Fibroblast of mammary gland (primary cell): ENCODE measurements around the gene UGP2.

Experiments
- DNase-seq: peaks from one replicate; pipeline ENCODE4 v3.0.0-alpha.2; 2010; ENCODE audit warnings: low read depth
- H3K4me3 ChIP-seq: 2 replicates; pipeline ENCODE4 v1.5.1; 2011; ENCODE audit warnings: low read depth, mild to moderate bottlenecking, low read length, moderate library complexity; ENCODE audit not compliant: control insufficient read depth
- TF ChIP-seq, protein P1 (sequence below): conservative IDR thresholded peaks from 2 replicates; pipeline ENCODE4 v1.5.1; 2011; ENCODE audit warnings: low read depth, low read length, inconsistent platforms; ENCODE audit not compliant: control insufficient read depth, insufficient read depth

UGP2 gene

DNA sequence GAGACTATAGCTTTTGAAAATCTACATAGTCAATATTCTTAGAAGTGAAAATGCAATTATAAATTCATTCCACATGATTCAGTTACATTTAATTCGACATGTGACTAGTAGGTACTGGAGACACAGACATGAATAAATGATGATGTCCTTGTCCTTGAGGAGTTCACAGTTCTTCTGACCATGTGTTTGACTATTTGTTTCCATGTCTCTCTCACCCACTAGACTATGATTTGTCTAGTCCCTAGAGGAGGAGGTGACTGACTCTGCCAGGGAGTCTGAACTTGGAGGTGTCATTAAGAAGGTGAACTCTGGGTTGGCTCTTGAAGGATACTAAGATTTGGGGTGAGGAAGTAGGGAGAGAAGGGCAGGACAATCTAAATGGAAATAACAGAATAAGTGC is 20.7 kb upstream of the UGP2 start:
- no peak overlapping the region for H3K4me3 ChIP-seq
- TF ChIP-seq, protein P1, sequence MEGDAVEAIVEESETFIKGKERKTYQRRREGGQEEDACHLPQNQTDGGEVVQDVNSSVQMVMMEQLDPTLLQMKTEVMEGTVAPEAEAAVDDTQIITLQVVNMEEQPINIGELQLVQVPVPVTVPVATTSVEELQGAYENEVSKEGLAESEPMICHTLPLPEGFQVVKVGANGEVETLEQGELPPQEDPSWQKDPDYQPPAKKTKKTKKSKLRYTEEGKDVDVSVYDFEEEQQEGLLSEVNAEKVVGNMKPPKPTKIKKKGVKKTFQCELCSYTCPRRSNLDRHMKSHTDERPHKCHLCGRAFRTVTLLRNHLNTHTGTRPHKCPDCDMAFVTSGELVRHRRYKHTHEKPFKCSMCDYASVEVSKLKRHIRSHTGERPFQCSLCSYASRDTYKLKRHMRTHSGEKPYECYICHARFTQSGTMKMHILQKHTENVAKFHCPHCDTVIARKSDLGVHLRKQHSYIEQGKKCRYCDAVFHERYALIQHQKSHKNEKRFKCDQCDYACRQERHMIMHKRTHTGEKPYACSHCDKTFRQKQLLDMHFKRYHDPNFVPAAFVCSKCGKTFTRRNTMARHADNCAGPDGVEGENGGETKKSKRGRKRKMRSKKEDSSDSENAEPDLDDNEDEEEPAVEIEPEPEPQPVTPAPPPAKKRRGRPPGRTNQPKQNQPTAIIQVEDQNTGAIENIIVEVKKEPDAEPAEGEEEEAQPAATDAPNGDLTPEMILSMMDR: no peak
- DNase-seq: no peak

DNA sequence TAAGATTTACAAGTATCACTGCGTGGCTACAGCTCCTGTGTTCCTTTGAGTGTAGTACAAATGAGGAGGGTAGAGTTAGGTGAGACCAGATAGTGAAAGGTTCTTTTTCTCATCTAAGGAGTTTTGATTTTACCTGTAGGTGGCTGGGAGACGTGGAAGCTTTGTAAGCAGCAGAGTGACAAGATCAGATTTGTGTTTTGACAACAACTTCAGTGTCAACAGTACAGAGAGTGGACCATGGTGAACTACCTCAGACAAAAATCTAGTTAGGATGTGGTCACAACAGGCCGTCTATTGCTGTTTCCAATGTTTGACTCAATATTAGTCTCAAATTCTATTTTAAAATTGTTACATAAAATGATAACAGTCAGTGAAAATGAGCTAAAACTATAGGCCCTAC is 20.3 kb upstream of the UGP2 start:
- H3K4me3 ChIP-seq: no peak overlapping the region
- no peak for DNase-seq
- TF ChIP-seq, protein P1: no peak

DNA sequence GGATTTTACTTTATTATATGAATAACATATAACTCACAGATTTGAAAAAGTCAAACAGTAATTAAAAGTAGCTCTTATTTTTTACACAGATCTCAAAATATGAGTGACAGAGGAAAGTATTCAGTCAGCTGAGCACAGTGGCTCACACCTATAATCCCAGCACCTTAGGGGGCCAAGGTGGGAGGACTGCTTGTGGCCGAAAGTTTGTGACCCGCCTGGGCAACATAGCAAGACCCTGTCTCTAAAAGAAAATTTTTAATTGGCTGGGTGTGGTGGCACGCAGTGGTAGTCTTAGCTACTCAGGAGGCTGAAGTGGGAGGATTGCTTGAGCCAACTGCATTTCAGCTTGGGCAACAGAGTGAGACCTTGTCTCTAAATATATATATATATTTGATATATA is 19.2 kb upstream of the UGP2 start:
- no peak for DNase-seq
- TF ChIP-seq, protein P1: no peak
- H3K4me3 ChIP-seq: no peak overlapping the region

DNA sequence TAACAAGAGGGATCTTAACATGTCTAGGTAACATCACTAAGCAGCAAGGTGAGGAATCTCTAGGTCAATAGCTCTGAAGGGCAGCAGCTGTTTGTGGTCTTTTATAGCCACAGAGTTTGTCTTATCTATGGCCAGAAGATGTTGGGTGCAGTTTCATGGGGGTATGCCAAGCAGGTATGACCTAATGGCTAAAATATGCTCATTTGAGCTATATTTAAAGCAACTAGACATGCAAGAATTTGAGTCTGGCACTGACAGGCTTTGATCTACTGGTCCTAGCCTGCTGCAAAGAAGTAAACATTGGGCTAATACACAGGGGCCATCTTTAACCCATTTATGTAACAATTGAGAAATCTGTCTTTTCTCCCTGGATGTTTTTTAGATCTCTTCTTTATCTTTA is 13.9 kb upstream of the UGP2 start:
- H3K4me3 ChIP-seq: no peak overlapping the region
- DNase-seq: peak; percentile 75
- TF ChIP-seq, protein P1: no peak

DNA sequence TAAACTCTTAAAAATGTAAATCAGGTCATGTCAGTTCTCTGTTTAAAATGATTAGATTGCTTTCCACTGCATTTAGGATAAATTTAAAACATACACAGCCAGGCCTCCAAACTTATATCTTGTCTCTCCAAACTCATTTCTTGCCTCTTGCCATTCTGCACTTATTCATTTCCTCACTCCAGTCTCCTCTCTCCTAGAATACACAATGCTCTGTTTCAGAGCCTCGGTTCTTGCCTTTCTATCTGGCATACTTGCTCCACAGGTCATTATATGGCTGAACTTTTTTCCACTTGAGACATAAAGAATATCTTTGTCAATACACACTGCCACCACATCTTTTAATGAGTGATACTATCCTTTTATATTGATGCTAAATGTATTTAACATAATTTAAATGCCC is 10.5 kb upstream of the UGP2 start:
- TF ChIP-seq, protein P1: no peak
- no peak overlapping the region for H3K4me3 ChIP-seq
- no peak for DNase-seq

DNA sequence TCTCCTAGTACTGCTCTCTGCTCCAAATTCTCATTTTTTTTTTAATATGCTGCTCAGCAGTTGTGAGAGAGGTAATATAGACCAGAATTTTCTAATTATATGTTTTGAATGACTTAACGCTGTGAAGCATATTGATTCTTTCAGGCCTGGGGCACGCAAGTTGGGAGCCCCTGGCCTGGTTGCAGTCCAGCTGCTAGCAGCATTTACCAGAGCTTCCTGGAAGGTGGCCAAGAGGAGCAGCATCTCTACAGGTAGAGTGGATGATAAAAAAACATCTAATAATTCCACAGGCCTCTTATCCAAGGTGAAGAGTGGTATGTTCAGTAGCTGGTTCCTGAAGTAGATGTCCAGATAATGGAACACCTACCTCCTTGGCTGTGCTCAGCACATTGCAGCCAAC is 7.3 kb upstream of the UGP2 start:
- TF ChIP-seq, protein P1: no peak
- DNase-seq: no peak

DNA sequence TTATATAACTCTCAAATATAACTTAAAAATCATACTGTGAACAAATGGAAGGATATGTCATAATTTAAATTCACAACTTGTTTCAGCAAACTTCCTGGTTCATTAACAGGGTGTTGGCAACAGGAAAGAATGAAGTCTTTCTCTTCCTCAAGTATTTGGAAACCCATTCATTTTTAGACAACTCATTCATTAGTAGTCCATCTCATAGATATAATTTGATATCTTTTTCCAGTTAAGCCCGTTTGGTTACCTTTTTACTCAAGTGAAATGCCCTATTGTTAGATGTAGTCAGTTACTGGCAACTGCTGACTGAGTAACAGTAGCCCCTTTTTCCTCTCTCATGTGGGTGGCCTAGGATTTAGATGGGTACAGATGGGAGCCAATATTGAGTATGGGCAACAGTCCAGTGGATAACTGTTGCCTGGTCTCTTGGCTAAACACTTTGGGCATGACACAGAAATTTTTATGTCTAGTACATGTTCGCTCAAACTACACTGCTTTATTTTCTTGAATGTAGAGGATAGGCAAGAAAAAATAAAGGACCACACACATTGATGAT is 4.6 kb upstream of the UGP2 start:
- no peak overlapping the region for H3K4me3 ChIP-seq
- TF ChIP-seq, protein P1: no peak
- no peak for DNase-seq

More for the DNA sequence above, 7.3 kb upstream of the UGP2 start:
- no peak overlapping the region for H3K4me3 ChIP-seq
